PC-9 (cell line): ENCODE data around the gene COL1A2. TPM values are rescaled to one million over a fixed set of nuclear protein-coding genes. Genes with fewer than 3 reads are reported as not detected.
A peak's percentile ranks its signal among the peaks of the same experiment; 100 is the strongest.

ENCODE experiments used
- BruUV-seq: library from RNA; stranded (reverse); fragments of 400-500 nt; replicated peaks from 2 replicates; lab custom pipeline; 2021; lab: Mats Ljungman, UMichigan
- CTCF ChIA-PET: fragments of 300-600 bp; sonication (Branson Sonifier 250); formaldehyde crosslinking; loops from one replicate; lab custom pipeline; 2022; ENCODE audit warnings: antibody characterized with exemption; lab: Charles Lee
- POLR2A ChIA-PET: fragments of 300-600 bp; sonication (Branson Sonifier 250); formaldehyde crosslinking; loops from one replicate; lab custom pipeline; 2022; ENCODE audit warnings: antibody characterized with exemption; ENCODE audit not compliant: unreplicated experiment; lab: Charles Lee
- DNase-seq, 2 experiments: peaks; one replicate each; pipeline versions ENCODE4 v3.0.0 to v3.0.0-alpha.2; 2015 to 2022; ENCODE audit warnings: mixed read lengths in 1 of 2
- H2AFZ ChIP-seq: fragments of 200-600 bp; sonication (generic); 2 replicates; pipeline ENCODE4 v1.8.1; 2017; ENCODE audit warnings: antibody characterized with exemption
- H3F3A ChIP-seq: fragments of 200-600 bp; sonication (generic); 2 replicates; pipeline ENCODE4 v1.8.1; 2017; ENCODE audit warnings: antibody characterized with exemption, mild to moderate bottlenecking, low read depth; ENCODE audit not compliant: insufficient read depth
- H3K27ac ChIP-seq: fragments of 200-600 bp; sonication (generic); 2 replicates; pipeline ENCODE4 v1.6.1; 2016; ENCODE audit warnings: mixed run types
- H3K27me3 ChIP-seq: fragments of 200-600 bp; sonication (generic); 2 replicates; pipeline ENCODE4 v1.6.1; 2016; ENCODE audit warnings: low read depth, mixed run types; ENCODE audit not compliant: insufficient read depth
- H3K36me3 ChIP-seq: fragments of 200-600 bp; sonication (generic); 2 replicates; pipeline ENCODE4 v1.6.1; 2016; ENCODE audit warnings: low read depth, mixed run types
- H3K4me1 ChIP-seq: fragments of 200-600 bp; sonication (generic); replicated peaks from 2 replicates; pipeline ENCODE4 v1.6.1; 2016; ENCODE audit warnings: mixed run types; ENCODE audit not compliant: insufficient read depth
- H3K4me2 ChIP-seq: fragments of 200-600 bp; sonication (generic); 2 replicates; pipeline ENCODE4 v1.6.1; 2017; ENCODE audit warnings: mixed run types
- H3K4me3 ChIP-seq: fragments of 200-600 bp; sonication (generic); 2 replicates; pipeline ENCODE4 v1.6.1; 2016; ENCODE audit warnings: mixed run types
- H3K79me2 ChIP-seq: fragments of 200-600 bp; sonication (generic); 2 replicates; pipeline ENCODE4 v1.6.1; 2017; ENCODE audit warnings: low read depth, mixed run types
- H3K9me2 ChIP-seq: fragments of 200-600 bp; sonication (generic); 2 replicates; pipeline ENCODE4 v1.8.1; 2017; ENCODE audit warnings: mild to moderate bottlenecking; ENCODE audit not compliant: insufficient read depth
- H3K9me3 ChIP-seq: fragments of 200-600 bp; sonication (generic); 2 replicates; pipeline ENCODE4 v1.8.1; 2016; ENCODE audit warnings: low read depth; ENCODE audit not compliant: insufficient read depth
- H4K20me1 ChIP-seq: fragments of 200-600 bp; sonication (generic); 2 replicates; pipeline ENCODE4 v1.8.1; 2017; ENCODE audit not compliant: insufficient read depth
- EZH2 ChIP-seq: fragments of 200-600 bp; sonication (generic); IDR thresholded peaks from 2 replicates; pipeline ENCODE4 v1.8.0; 2017; ENCODE audit warnings: antibody characterized with exemption, low read depth
- intact Hi-C: fragments of 100-400 bp; cut with micrococcal nuclease; formaldehyde crosslinking; loops from one replicate; pipeline ENCODE4 v1.10.0; 2022; ENCODE audit not compliant: unreplicated experiment
- total RNA-seq: library from RNA; stranded (reverse); gene quantifications from 2 replicates; pipeline ENCODE4 v1.2.3, GENCODE V29; 2021
- TF ChIP-seq, protein P1 (sequence below): fragments of 200-600 bp; sonication (generic); conservative IDR thresholded peaks from 2 replicates; pipeline ENCODE4 v1.6.1; 2017; ENCODE audit warnings: mixed run types, antibody characterized with exemption, mild to moderate bottlenecking, moderate library complexity

The COL1A2 gene
- total RNA-seq, 1 experiment from 2014 or later = not detected

DNA sequence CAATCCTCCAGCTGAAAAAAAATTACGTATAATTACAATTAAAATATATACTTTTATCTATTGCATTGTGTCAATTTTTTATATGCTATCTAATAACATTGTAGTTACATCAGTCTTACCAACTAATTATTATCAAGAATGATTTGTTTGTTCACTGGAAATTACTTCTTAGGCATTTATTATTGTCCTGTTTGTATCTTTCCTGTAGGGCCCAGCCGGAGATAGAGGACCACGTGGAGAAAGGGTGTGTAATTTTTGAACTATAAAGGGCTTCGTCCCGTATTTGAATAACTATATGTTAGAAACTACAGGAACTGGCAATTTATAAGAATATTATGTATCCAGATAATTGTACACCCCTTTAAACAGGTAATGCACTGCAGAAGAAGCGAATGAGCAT is 4.1 kb downstream of the COL1A2 start:
- H3K4me1 ChIP-seq = peaks cover 9% of the 10 kb centered on the region
- CTCF ChIA-PET = no interaction called here
- H3K4me2 ChIP-seq = no peak overlapping the region
- no peak for TF ChIP-seq EZH2
- TF ChIP-seq, protein P1, sequence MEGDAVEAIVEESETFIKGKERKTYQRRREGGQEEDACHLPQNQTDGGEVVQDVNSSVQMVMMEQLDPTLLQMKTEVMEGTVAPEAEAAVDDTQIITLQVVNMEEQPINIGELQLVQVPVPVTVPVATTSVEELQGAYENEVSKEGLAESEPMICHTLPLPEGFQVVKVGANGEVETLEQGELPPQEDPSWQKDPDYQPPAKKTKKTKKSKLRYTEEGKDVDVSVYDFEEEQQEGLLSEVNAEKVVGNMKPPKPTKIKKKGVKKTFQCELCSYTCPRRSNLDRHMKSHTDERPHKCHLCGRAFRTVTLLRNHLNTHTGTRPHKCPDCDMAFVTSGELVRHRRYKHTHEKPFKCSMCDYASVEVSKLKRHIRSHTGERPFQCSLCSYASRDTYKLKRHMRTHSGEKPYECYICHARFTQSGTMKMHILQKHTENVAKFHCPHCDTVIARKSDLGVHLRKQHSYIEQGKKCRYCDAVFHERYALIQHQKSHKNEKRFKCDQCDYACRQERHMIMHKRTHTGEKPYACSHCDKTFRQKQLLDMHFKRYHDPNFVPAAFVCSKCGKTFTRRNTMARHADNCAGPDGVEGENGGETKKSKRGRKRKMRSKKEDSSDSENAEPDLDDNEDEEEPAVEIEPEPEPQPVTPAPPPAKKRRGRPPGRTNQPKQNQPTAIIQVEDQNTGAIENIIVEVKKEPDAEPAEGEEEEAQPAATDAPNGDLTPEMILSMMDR = no peak
- POLR2A ChIA-PET = interaction anchor here (0.5 kb wide), 1 partner anchor 49 kb away, joined by 8 read pairs; no protein-coding TSS in a partner anchor
- no peaks in the 10 kb centered on the region for H3K27me3 ChIP-seq
- no peak overlapping the region for H2AFZ ChIP-seq
- no peaks in the 10 kb centered on the region for H3K79me2 ChIP-seq
- no peak for DNase-seq
- H4K20me1 ChIP-seq = no peaks in the 10 kb centered on the region
- H3K9me3 ChIP-seq = no peaks in the 10 kb centered on the region
- no peak overlapping the region for H3K4me3 ChIP-seq
- BruUV-seq = no TSS peak
- no peaks in the 10 kb centered on the region for H3F3A ChIP-seq
- H3K36me3 ChIP-seq = no peaks in the 10 kb centered on the region
- H3K9me2 ChIP-seq = no peaks in the 10 kb centered on the region
- intact Hi-C loops = loop anchor here (5.0 kb wide), 2 partner anchors 507 to 602 kb away; partner anchors contain the start of gene TFPI2
- H3K27ac ChIP-seq = no peak overlapping the region

DNA sequence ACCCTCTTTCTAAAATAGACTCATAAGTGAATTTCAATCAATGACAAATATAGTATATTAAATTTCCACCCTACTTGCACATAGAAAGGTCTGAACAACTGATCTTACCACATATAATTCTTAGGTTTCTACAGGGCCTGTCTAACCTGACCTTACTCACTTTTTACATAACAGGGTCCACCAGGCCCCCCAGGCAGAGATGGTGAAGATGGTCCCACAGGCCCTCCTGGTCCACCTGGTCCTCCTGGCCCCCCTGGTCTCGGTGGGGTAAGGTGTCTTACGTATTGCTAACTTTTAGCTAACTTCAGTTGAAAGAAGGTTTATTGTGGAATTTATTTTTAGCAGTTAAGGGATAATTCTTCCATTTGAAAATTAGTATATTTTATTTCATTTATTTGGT is 5.3 kb downstream of the COL1A2 start:
- DNase-seq = no peak
- intact Hi-C loops = no loop called here
- Histone ChIP-seq H3K4me1 (peaks cover 9% of the 10 kb centered on the region), H3K4me3 (no peak overlapping the region), H3K36me3 (no peaks in the 10 kb centered on the region), H4K20me1 (no peaks in the 10 kb centered on the region), H2AFZ (no peak overlapping the region), H3K9me3 (no peaks in the 10 kb centered on the region), H3K27ac (no peak overlapping the region), H3K27me3 (no peaks in the 10 kb centered on the region), H3F3A (no peaks in the 10 kb centered on the region), H3K79me2 (no peaks in the 10 kb centered on the region), H3K9me2 (no peaks in the 10 kb centered on the region), H3K4me2 (no peak overlapping the region)
- no TSS peak for BruUV-seq
- TF ChIP-seq EZH2 = no peak
- TF ChIP-seq, protein P1 = no peak
- ChIA-PET POLR2A (no interaction called here), CTCF (no interaction called here)

DNA sequence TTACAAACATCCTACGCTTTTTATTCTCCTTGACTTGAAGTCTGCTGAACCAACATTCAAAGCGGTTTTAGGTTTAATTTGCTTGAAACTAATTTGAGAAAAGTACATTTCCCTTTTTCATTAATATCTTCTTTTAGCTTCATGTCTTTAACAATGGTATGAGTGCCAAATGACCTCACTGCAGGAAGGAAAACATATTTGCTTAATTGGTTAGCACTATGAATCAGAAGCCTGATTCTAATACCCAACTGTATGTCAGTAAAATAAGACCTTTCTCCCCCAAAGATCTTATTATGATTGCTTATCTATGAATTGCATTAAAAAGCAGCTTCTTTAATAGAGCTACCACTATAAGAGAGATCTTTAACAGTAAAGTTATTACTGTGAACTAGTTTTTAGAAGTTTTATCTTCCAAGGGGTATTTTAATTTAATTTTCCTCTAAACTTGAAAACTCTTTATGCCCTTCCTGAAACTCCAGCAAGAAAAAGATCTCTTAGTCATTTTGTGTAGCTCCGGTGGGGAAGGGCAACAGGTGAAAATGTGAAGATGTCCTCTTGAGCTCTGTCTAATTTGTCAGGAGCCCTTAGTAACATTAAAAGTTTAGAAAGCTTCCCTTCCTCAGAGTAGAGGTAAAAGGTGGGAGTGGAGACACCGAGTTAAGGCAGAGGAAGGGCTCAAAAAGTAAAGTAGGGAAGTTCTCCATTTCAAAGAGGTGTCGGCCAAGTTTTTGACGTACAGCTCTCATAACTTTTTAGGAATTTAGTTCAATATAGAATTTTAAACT is 6.1 kb downstream of the COL1A2 start:
- BruUV-seq = no TSS peak
- ChIA-PET POLR2A (interaction anchor here (0.7 kb wide), 1 partner anchor 1127 kb away, joined by 23 read pairs; no protein-coding TSS in a partner anchor), CTCF (no interaction called here)
- no peaks in the 10 kb centered on the region for H3K9me3 ChIP-seq
- no peaks in the 10 kb centered on the region for H3K36me3 ChIP-seq
- H3F3A ChIP-seq = no peaks in the 10 kb centered on the region
- peaks cover 9% of the 10 kb centered on the region for H3K4me1 ChIP-seq
- TF ChIP-seq, protein P1 = no peak
- TF ChIP-seq EZH2 = no peak
- H3K4me3 ChIP-seq = no peak overlapping the region
- H3K4me2 ChIP-seq = peak overlapping the region; percentile 23; the same call in 1 of the 2 replicates
- no peaks in the 10 kb centered on the region for H3K27me3 ChIP-seq
- no peak overlapping the region for H3K27ac ChIP-seq
- no peaks in the 10 kb centered on the region for H3K79me2 ChIP-seq
- no peak for DNase-seq
- intact Hi-C loops = no loop called here
- peak overlapping the region; percentile 50; the same call in 1 of the 2 replicates for H2AFZ ChIP-seq
- H3K9me2 ChIP-seq = no peaks in the 10 kb centered on the region
- H4K20me1 ChIP-seq = no peaks in the 10 kb centered on the region
